Thyroid gland (tissue), 4 donors: ENCODE measurements around the gene SIX3.

ENCODE experiments used
- POLR2A ChIP-seq, 2 donors: fragments of 450-650 bp; IDR thresholded peaks; one replicate each; pipeline ENCODE4 v1.6.1; 2017; ENCODE audit warnings: antibody characterized with exemption in 2 of 2, mild to moderate bottlenecking in 2 of 2, moderate library complexity in 1 of 2
- TF ChIP-seq, protein P1 (sequence below), 6 experiments: fragments of 200-600 bp in 3 of 6; fragments of 450-650 bp in 3 of 6; sonication (generic) in 3 of 6; IDR thresholded peaks; one replicate each; pipeline ENCODE4 v1.5.1; 2016 to 2019; ENCODE audit warnings: antibody characterized with exemption in 6 of 6, mild to moderate bottlenecking in 2 of 6, inconsistent platforms in 1 of 6, moderate library complexity in 1 of 6

DNA sequence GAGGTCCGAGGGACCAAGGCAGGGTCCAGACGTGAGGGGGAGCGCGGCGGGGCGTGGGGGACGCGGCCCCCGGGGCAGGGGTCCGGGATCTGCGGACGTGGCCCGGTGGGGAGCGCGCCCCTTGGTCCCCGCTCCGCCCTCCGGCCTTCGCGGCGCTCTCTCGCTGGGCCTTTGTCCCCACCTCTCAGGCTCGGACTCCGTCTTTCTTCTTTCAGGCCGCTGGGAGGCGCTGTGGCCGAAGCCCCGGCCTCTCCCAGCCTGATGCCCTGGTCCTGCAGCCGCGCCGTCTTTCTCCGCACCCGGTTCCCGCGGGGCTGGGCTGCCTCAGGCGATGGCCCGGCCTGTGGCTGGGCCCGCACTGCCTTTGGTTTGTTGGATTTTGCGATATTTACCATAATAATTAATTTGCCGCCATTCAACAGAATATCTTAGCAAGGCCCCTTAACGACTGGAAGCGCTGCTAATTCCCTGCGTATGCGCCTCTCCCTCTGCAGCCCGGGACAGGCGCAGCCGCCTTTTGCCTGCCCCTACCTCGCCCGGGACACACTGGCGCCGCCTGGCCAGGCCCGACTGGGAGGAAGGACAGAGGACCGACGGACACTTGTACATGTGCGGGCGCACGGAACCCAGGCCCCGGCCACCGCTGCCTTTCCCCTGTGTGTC is 10.8 kb downstream of the SIX3 start:
- TF ChIP-seq, protein P1, sequence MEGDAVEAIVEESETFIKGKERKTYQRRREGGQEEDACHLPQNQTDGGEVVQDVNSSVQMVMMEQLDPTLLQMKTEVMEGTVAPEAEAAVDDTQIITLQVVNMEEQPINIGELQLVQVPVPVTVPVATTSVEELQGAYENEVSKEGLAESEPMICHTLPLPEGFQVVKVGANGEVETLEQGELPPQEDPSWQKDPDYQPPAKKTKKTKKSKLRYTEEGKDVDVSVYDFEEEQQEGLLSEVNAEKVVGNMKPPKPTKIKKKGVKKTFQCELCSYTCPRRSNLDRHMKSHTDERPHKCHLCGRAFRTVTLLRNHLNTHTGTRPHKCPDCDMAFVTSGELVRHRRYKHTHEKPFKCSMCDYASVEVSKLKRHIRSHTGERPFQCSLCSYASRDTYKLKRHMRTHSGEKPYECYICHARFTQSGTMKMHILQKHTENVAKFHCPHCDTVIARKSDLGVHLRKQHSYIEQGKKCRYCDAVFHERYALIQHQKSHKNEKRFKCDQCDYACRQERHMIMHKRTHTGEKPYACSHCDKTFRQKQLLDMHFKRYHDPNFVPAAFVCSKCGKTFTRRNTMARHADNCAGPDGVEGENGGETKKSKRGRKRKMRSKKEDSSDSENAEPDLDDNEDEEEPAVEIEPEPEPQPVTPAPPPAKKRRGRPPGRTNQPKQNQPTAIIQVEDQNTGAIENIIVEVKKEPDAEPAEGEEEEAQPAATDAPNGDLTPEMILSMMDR (IDR thresholded peaks at IDR 0.05) = peak in 4 of 6 experiments; percentile 13 to 59 (median 34)
- no peak for TF ChIP-seq POLR2A (IDR thresholded peaks at IDR 0.05)
